Measurements from ENCODE around the gene PDLIM1. TPM values are rescaled to one million over a fixed set of nuclear protein-coding genes. Genes with fewer than 3 reads are reported as not detected.

The PDLIM1 gene
- total and polyA plus RNA-seq, 2 of the 8 experiments (the other 6 are each of a cell fraction or from before 2014, with no cell fraction given) = 169 to 245 TPM

DNA sequence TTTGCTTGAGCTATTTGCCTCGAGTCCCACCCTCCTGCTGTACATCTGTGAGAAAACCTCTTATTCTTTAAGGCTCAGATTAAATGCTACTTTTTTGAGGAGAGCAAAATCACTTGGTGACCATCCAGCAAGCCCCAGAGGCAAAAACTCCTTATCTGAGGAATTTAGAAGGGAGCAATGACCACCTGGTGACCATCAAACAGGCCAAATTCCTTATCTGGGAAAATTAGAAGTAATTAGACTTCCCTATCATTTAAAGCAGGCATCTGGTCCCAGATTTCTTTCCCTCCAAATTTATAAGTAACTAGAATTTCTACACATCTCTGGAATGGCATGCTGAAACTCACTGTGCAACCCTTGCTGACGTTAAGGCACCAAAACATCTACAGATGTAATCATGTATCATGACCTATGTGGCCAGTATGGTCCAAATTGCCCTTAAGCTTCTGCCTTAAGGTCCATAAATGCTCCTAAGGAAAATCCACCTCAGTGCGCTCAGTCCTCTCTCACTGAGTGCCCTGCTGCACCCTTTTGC, 40.9 kb upstream of the PDLIM1 start:
- Histone ChIP-seq H2AFZ (ENCODE audit: low read length) (no peak overlapping the region), H3K79me2 (ENCODE audit: control insufficient read depth in 1 of 2, insufficient read depth in 2 of 2, low read length in 2 of 2) (no peaks in the 10 kb centered on the region), H4K8ac (ENCODE audit: extremely low read depth, insufficient read depth, low read length) (no peak overlapping the region), H3K56ac (replicated peaks; ENCODE audit: insufficient read length, low read depth, low read length) (no peak overlapping the region), H3K4me3 (ENCODE audit: extremely low read depth in 1 of 4, insufficient read depth in 2 of 4, low read depth in 3 of 4, low read length in 4 of 4) (no peak overlapping the region), H4K91ac (replicated peaks; ENCODE audit: insufficient read length, low read length) (no peak overlapping the region), H2BK20ac (ENCODE audit: low read length) (no peak overlapping the region), H3K27ac (ENCODE audit: low read depth, low read length) (no peak overlapping the region), H3K18ac (ENCODE audit: extremely low read depth, low read length) (no peak overlapping the region), H3K27me3 (replicated peaks in 1 of 4; ENCODE audit: control insufficient read depth in 3 of 4, extremely low read depth in 1 of 4, insufficient read depth in 3 of 4, low read length in 3 of 4) (no peaks in the 10 kb centered on the region), H3K23me2 (ENCODE audit: low read depth, low read length) (no peaks in the 10 kb centered on the region), H3K4me2 (ENCODE audit: insufficient read depth in 1 of 2, low read depth in 2 of 2, low read length in 2 of 2) (no peak overlapping the region), H3K4ac (replicated peaks; ENCODE audit: insufficient read length, low read depth, low read length) (no peak overlapping the region), H2BK12ac (ENCODE audit: low read depth, low read length) (no peak overlapping the region), H4K20me1 (replicated peaks in 1 of 2; ENCODE audit: control insufficient read depth in 1 of 2, insufficient read depth in 2 of 2, low read length in 2 of 2) (no peaks in the 10 kb centered on the region), H4K5ac (ENCODE audit: insufficient read length, low read depth, low read length) (no peak overlapping the region), H3K9ac (replicated peaks in 1 of 4; ENCODE audit: extremely low read depth in 1 of 4, low read depth in 3 of 4, low read length in 3 of 4) (no peak overlapping the region), H3K14ac (ENCODE audit: insufficient read length) (no peak overlapping the region), H3K4me1 (replicated peaks in 1 of 4; ENCODE audit: control insufficient read depth in 3 of 4, insufficient read depth in 4 of 4, low read length in 3 of 4) (peaks cover 0 to 8% (median 0%) of the 10 kb centered on the region in 4 experiments; a peak in 1 of 7 replicates), H2BK120ac (replicated peaks; ENCODE audit: low read depth, low read length) (no peak overlapping the region), H3K36me3 (ENCODE audit: control insufficient read depth in 2 of 4, insufficient read depth in 4 of 4, low read length in 3 of 4) (no peaks in the 10 kb centered on the region; a peak in 1 of 8 replicates), H3K9me3 (ENCODE audit: insufficient read depth in 2 of 2, low read depth in 1 of 2, low read length in 1 of 2) (no peaks in the 10 kb centered on the region), H2BK15ac (ENCODE audit: low read length) (no peak overlapping the region), H3K79me1 (ENCODE audit: low read depth, low read length) (no peaks in the 10 kb centered on the region), H2AK5ac (ENCODE audit: low read depth, low read length) (no peak overlapping the region), H3K23ac (ENCODE audit: insufficient read length) (no peak overlapping the region), H2BK5ac (ENCODE audit: low read depth, low read length) (no peak overlapping the region; the same call in 1 of the 2 replicates)
- DNase-seq (ENCODE audit: low read depth in 1 of 2, low spot score in 2 of 2) (no peak), FAIRE-seq (no peak)
- ChIA-PET CTCF (ENCODE audit: partially characterized antibody) (interaction anchor here (1.1 to 1.4 kb wide), 2 partner anchors 8 to 67 kb away, joined by 3 to 4 read pairs; no protein-coding TSS in a partner anchor), POLR2A (ENCODE audit: partially characterized antibody) (no interaction called here)
- TF ChIP-seq TCF12 (IDR thresholded peaks at IDR 0.05; ENCODE audit: low read depth, low read length) (no peak), SIN3A (conservative IDR thresholded peaks at IDR 0.05 in 1 of 2, IDR thresholded peaks at IDR 0.05 in 1 of 2; ENCODE audit: low read depth in 1 of 2, low read length in 2 of 2) (no peak), SAP30 (IDR thresholded peaks at IDR 0.05; ENCODE audit: insufficient read depth, insufficient replicate concordance, low read length) (no peak)
- TF ChIP-seq, protein P1, sequence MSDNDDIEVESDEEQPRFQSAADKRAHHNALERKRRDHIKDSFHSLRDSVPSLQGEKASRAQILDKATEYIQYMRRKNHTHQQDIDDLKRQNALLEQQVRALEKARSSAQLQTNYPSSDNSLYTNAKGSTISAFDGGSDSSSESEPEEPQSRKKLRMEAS (IDR thresholded peaks at IDR 0.05) = no peak
- TF ChIP-seq, protein P2, sequence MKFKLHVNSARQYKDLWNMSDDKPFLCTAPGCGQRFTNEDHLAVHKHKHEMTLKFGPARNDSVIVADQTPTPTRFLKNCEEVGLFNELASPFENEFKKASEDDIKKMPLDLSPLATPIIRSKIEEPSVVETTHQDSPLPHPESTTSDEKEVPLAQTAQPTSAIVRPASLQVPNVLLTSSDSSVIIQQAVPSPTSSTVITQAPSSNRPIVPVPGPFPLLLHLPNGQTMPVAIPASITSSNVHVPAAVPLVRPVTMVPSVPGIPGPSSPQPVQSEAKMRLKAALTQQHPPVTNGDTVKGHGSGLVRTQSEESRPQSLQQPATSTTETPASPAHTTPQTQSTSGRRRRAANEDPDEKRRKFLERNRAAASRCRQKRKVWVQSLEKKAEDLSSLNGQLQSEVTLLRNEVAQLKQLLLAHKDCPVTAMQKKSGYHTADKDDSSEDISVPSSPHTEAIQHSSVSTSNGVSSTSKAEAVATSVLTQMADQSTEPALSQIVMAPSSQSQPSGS (IDR thresholded peaks at IDR 0.05; ENCODE audit: low read length) = no peak
- WGBS, 2 experiments (ENCODE audit: extremely low coverage in 1 of 2, insufficient coverage in 1 of 2, insufficient read length in 1 of 2, insufficient replicate concordance in 2 of 2, low coverage in 1 of 2, low lambda C conversion rate in 2 of 2, missing lambda C conversion rate in 1 of 2) = 89% methylated on average over 3 of the region's 3 CpGs; no CpG with 5 or more reads in 1 of the 2 experiments

All from H1 (cell line).